ENCODE results near the gene ITGA2B.
"Not testable (repeated sequence)": the region's sequence is repeated elsewhere in the genome, so short reads cannot be mapped to it uniquely, and the experiment has no call there.

Gene ITGA2B

GRCh38 chr17:44368391-44369243, 20.8 kb downstream of the ITGA2B start:
- DNase-seq (ENCODE audit: low read depth, low spot score) = not testable (repeated sequence)

GRCh38 chr17:44367231-44367979, 22.0 kb downstream of the ITGA2B start:
- no peak for DNase-seq (ENCODE audit: low read depth, low spot score)

- not testable (repeated sequence) for DNase-seq (ENCODE audit: low read depth, low spot score)
Observed at GRCh38 chr17:44365051-44365450, 24.4 kb downstream of the ITGA2B start.

GRCh38 chr17:44363613-44364159, 25.8 kb downstream of the ITGA2B start, which contains the start of gene FAM171A2:
TSS of gene FAM171A2 (minus strand) at chr17:44363853. CDS start at chr17:44363714, 139 bp downstream.
- DNase-seq (ENCODE audit: low read depth, low spot score) = peak; percentile 34

- DNase-seq (ENCODE audit: low read depth, low spot score) = no peak
Observed at GRCh38 chr17:44362949-44363612, 26.4 kb downstream of the ITGA2B start.

- DNase-seq (ENCODE audit: low read depth, low spot score) = no peak
Observed at GRCh38 chr17:44362459-44362948, 26.9 kb downstream of the ITGA2B start.

- DNase-seq (ENCODE audit: low read depth, low spot score) = no peak
Observed at GRCh38 chr17:44361292-44362260, 27.9 kb downstream of the ITGA2B start.

- DNase-seq (ENCODE audit: low read depth, low spot score) = no peak
Observed at GRCh38 chr17:44360826-44361225, 28.6 kb downstream of the ITGA2B start.

- DNase-seq (ENCODE audit: low read depth, low spot score) = no peak
Observed at GRCh38 chr17:44360144-44360533, 29.3 kb downstream of the ITGA2B start.

GRCh38 chr17:44359458-44360143, 29.8 kb downstream of the ITGA2B start:
- DNase-seq (ENCODE audit: low read depth, low spot score) = no peak

GRCh38 chr17:44359006-44359405, 30.4 kb downstream of the ITGA2B start:
- DNase-seq (ENCODE audit: low read depth, low spot score) = no peak

GRCh38 chr17:44358066-44358465, 31.4 kb downstream of the ITGA2B start:
- DNase-seq (ENCODE audit: low read depth, low spot score) = no peak

- no peak for DNase-seq (ENCODE audit: low read depth, low spot score)
Observed at GRCh38 chr17:44356241-44356640, 33.2 kb downstream of the ITGA2B start.

GRCh38 chr17:44355642-44356099, 33.8 kb downstream of the ITGA2B start:
- no peak for DNase-seq (ENCODE audit: low read depth, low spot score)

- DNase-seq (ENCODE audit: low read depth, low spot score) = peak; percentile 32
Observed at GRCh38 chr17:44354582-44355561, 34.6 kb downstream of the ITGA2B start.

- DNase-seq (ENCODE audit: low read depth, low spot score) = no peak
Observed at GRCh38 chr17:44353672-44354331, 35.6 kb downstream of the ITGA2B start.

- DNase-seq (ENCODE audit: low read depth, low spot score) = no peak
Observed at GRCh38 chr17:44352828-44353671, 36.4 kb downstream of the ITGA2B start.

All from activated naive CD8-positive, alpha-beta T cell treated with anti-CD3 and anti-CD28 coated beads, Interleukin-2, amount 50 U/mL, for 16 hours (primary cell).